MCF 10A (cell line): ENCODE measurements around the gene LRP1B. TPM values are rescaled to one million over a fixed set of nuclear protein-coding genes. Genes with fewer than 3 reads are reported as not detected.

Experiments used
- BruUV-seq: library from RNA; stranded (reverse); fragments of 400-500 nt; replicated peaks from 2 replicates; lab custom pipeline; 2021; lab: Mats Ljungman, UMichigan
- CTCF ChIA-PET: fragments of 300-600 bp; sonication (Branson Sonifier 250); formaldehyde crosslinking; extraction: SDS; loops from one replicate; lab custom pipeline; 2021; ENCODE audit warnings: antibody characterized with exemption, inconsistent platforms; lab: Yijun Ruan, JAX
- POLR2A ChIA-PET: fragments of 300-600, 350-650 bp; sonication (Branson Sonifier 250); formaldehyde crosslinking; extraction: SDS; loops from one replicate; lab custom pipeline; 2020; ENCODE audit warnings: antibody characterized with exemption, inconsistent platforms; lab: Yijun Ruan, JAX
- DNase-seq: peaks from one replicate; pipeline ENCODE4 v3.0.0-alpha.2; 2018; ENCODE audit not compliant: unreplicated experiment
- H3K27ac Mint-ChIP-seq: one replicate; pipeline ENCODE4 v1.8.0; 2022; ENCODE audit warnings: mild to moderate bottlenecking, low read depth, mixed read lengths; ENCODE audit not compliant: unreplicated experiment
- H3K27me3 Mint-ChIP-seq: one replicate; pipeline ENCODE4 v1.8.0; 2022; ENCODE audit warnings: mixed read lengths; ENCODE audit not compliant: insufficient read depth, unreplicated experiment
- H3K36me3 Mint-ChIP-seq: one replicate; pipeline ENCODE4 v1.8.0; 2022; ENCODE audit warnings: mild to moderate bottlenecking, moderate library complexity, mixed read lengths; ENCODE audit not compliant: insufficient read depth, unreplicated experiment
- H3K4me1 Mint-ChIP-seq: one replicate; pipeline ENCODE4 v1.8.0; 2022; ENCODE audit warnings: mixed read lengths; ENCODE audit not compliant: insufficient read depth, unreplicated experiment
- H3K4me3 Mint-ChIP-seq: one replicate; pipeline ENCODE4 v1.8.0; 2022; ENCODE audit warnings: mild to moderate bottlenecking, moderate library complexity, mixed read lengths; ENCODE audit not compliant: unreplicated experiment
- H3K9me3 Mint-ChIP-seq: one replicate; pipeline ENCODE4 v1.8.0; 2022; ENCODE audit warnings: mixed read lengths; ENCODE audit not compliant: unreplicated experiment
- intact Hi-C: fragments of 100-400 bp; cut with micrococcal nuclease; formaldehyde crosslinking; loops from 2 replicates; pipeline ENCODE4 v1.14.1; 2022
- total RNA-seq: library from RNA; stranded (reverse); gene quantifications from 2 replicates; pipeline ENCODE4 v1.2.3, GENCODE V29; 2022
- TF ChIP-seq, protein P1 (sequence below): fragments of 200-600 bp; IDR thresholded peaks from one replicate; pipeline ENCODE4 v1.8.0; 2022; ENCODE audit warnings: antibody characterized with exemption, mild to moderate bottlenecking; ENCODE audit not compliant: unreplicated experiment

The LRP1B gene
- total RNA-seq, 1 experiment from 2014 or later, result not detected

DNA sequence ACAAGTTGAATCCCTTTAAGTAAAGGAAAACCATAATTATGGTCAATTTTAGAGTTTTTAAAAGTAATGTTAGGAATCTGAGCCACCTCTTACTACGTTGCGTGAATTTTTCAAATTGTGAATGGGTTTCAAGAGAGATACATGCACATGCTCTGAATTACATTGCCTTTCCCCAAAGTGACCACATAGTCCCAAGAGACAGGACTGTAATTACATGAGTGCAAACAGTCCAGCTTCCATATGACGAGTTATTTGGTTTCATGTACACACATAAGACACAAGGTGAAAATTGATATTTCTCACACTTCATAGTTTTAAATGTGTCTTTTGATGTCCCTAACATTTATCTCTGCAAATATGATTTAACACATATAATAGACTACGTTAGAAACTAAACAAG, 850.8 kb downstream of the LRP1B start:
- ChIA-PET CTCF (no interaction called here), POLR2A (no interaction called here)
- H3K9me3 Mint-ChIP-seq, result no peaks in the 10 kb centered on the region
- no TSS peak for BruUV-seq
- H3K4me1 Mint-ChIP-seq, result no peaks in the 10 kb centered on the region
- intact Hi-C loops, result no loop called here
- TF ChIP-seq, protein P1, sequence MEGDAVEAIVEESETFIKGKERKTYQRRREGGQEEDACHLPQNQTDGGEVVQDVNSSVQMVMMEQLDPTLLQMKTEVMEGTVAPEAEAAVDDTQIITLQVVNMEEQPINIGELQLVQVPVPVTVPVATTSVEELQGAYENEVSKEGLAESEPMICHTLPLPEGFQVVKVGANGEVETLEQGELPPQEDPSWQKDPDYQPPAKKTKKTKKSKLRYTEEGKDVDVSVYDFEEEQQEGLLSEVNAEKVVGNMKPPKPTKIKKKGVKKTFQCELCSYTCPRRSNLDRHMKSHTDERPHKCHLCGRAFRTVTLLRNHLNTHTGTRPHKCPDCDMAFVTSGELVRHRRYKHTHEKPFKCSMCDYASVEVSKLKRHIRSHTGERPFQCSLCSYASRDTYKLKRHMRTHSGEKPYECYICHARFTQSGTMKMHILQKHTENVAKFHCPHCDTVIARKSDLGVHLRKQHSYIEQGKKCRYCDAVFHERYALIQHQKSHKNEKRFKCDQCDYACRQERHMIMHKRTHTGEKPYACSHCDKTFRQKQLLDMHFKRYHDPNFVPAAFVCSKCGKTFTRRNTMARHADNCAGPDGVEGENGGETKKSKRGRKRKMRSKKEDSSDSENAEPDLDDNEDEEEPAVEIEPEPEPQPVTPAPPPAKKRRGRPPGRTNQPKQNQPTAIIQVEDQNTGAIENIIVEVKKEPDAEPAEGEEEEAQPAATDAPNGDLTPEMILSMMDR, result no peak
- H3K27ac Mint-ChIP-seq, result no peak overlapping the region
- no peaks in the 10 kb centered on the region for H3K27me3 Mint-ChIP-seq
- H3K4me3 Mint-ChIP-seq, result no peak overlapping the region
- no peak for DNase-seq
- H3K36me3 Mint-ChIP-seq, result no peaks in the 10 kb centered on the region

DNA sequence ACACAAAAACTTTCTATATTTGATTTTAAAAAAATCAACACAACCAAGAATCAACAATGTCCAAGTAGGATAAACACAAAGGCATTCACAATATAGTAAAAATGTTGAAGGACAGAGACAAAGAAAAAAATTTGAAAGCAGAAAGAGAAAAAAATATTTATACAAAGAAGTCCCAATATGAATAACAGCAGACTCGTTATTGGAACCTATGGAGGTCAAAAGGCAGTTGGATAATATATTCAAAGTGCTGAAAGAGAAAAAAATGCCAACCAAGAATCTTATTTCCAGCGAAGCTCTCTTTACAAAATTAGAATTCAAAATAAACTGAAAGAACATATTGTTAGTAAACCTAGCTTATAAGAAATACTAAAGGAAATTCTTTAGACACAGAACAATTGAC, 859.5 kb downstream of the LRP1B start:
- TF ChIP-seq, protein P1, result no peak
- no peaks in the 10 kb centered on the region for H3K4me1 Mint-ChIP-seq
- H3K9me3 Mint-ChIP-seq, result peaks cover 19% of the 10 kb centered on the region
- POLR2A ChIA-PET, result interaction anchor here (0.6 kb wide), 1 partner anchor 59 kb away, joined by 4 read pairs; no protein-coding TSS in a partner anchor
- CTCF ChIA-PET, result interaction anchor here (0.9 kb wide), 1 partner anchor 29 kb away, joined by 3 read pairs; no protein-coding TSS in a partner anchor
- no peak for DNase-seq
- H3K27me3 Mint-ChIP-seq, result no peaks in the 10 kb centered on the region
- BruUV-seq, result no TSS peak
- H3K4me3 Mint-ChIP-seq, result no peak overlapping the region
- intact Hi-C loops, result no loop called here
- H3K27ac Mint-ChIP-seq, result no peak overlapping the region
- H3K36me3 Mint-ChIP-seq, result no peaks in the 10 kb centered on the region

DNA sequence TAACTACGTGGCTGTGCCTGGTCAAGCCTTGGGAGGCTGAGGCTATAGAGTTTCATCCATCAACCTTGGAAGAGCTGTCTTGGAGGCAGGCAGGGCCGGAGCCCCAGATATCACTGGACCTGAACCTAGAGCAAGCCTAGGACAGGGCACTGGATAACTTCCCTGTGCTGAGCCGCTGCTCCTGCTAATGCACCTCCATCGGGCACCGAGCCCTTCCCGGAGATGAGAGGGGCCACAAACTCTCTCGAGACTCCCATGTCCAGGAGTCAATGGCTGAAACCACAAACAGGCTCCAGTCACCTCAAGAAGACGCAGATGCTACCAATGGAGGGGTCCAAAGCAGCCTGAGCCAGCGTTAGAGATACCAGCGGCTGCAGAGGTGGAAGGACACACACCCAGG, 866.0 kb downstream of the LRP1B start:
- DNase-seq, result no peak
- CTCF ChIA-PET, result no interaction called here
- Mint-ChIP-seq H3K9me3 (peaks cover 7% of the 10 kb centered on the region), H3K27me3 (no peaks in the 10 kb centered on the region), H3K4me1 (no peaks in the 10 kb centered on the region), H3K27ac (no peak overlapping the region), H3K4me3 (no peak overlapping the region), H3K36me3 (no peaks in the 10 kb centered on the region)
- POLR2A ChIA-PET, result no interaction called here
- TF ChIP-seq, protein P1, result no peak
- intact Hi-C loops, result no loop called here
- BruUV-seq, result no TSS peak

DNA sequence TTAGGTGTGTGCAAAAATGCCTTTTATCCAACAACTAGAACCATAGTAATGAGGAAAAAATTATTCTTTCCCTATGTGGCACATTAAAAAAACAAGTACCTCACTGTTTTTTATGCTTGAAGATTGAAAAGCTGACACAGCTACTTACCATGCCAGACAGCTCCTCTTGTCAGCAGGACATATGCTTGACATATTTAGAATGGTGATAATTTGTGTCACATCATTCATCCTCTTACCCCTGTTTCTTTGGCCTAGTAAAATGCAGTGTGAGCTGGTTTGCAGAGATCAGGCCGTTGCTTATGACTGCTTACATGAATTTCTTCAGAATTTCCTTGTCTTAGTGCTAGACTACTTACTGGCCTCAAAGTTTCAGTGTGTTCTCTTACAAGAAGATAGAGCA, 869.9 kb downstream of the LRP1B start:
- TF ChIP-seq, protein P1, result no peak
- POLR2A ChIA-PET, result no interaction called here
- no peak for DNase-seq
- BruUV-seq, result no TSS peak
- H3K27me3 Mint-ChIP-seq, result no peaks in the 10 kb centered on the region
- H3K36me3 Mint-ChIP-seq, result no peaks in the 10 kb centered on the region
- no peak overlapping the region for H3K27ac Mint-ChIP-seq
- CTCF ChIA-PET, result no interaction called here
- intact Hi-C loops, result loop anchor here (1.0 kb wide), 1 partner anchor 10 kb away; no protein-coding TSS in a partner anchor
- H3K4me3 Mint-ChIP-seq, result no peak overlapping the region
- H3K9me3 Mint-ChIP-seq, result no peaks in the 10 kb centered on the region
- no peaks in the 10 kb centered on the region for H3K4me1 Mint-ChIP-seq
